Keratinocyte (primary cell): ENCODE results near the gene UBLCP1. TPM values are rescaled to one million over a fixed set of nuclear protein-coding genes. Genes with fewer than 3 reads are reported as not detected.

ENCODE experiments used
- DNase-seq: peaks from one replicate; pipeline ENCODE4 v3.0.0-alpha.2; 2011; ENCODE audit warnings: low read depth, missing footprints, low spot score
- FAIRE-seq: peaks from 2 replicates; lab custom pipeline; 2011; peaks lifted over from hg19 to GRCh38; lab: Jason Lieb, UNC
- H2AFZ ChIP-seq: 2 replicates; pipeline ENCODE4 v1.6.0; 2012; ENCODE audit warnings: low read length, control low read depth, inconsistent platforms; ENCODE audit not compliant: control insufficient read depth
- H3K27ac ChIP-seq: 2 replicates; pipeline ENCODE4 v1.5.1; 2011; ENCODE audit warnings: low read length; ENCODE audit not compliant: control insufficient read depth, insufficient read depth
- H3K27me3 ChIP-seq: 3 replicates; pipeline ENCODE4 v1.6.0; 2011; ENCODE audit warnings: low read length; ENCODE audit not compliant: control insufficient read depth, insufficient read depth; ENCODE audit errors: extremely low read depth
- H3K36me3 ChIP-seq, 2 experiments: 2 replicates in 1 of 2; 3 replicates in 1 of 2; pipeline ENCODE4 v1.5.1; 2011; ENCODE audit warnings: low read length in 2 of 2, mild to moderate bottlenecking in 1 of 2; ENCODE audit not compliant: control insufficient read depth in 2 of 2, insufficient read depth in 2 of 2; ENCODE audit errors: extremely low read depth in 1 of 2
- H3K4me1 ChIP-seq: 3 replicates; pipeline ENCODE4 v1.5.1; 2011; ENCODE audit warnings: low read length; ENCODE audit not compliant: control insufficient read depth, insufficient read depth; ENCODE audit errors: extremely low read depth
- H3K4me2 ChIP-seq: 3 replicates; pipeline ENCODE4 v1.6.0; 2011; ENCODE audit warnings: low read depth, low read length; ENCODE audit not compliant: control insufficient read depth, insufficient read depth; ENCODE audit errors: extremely low read depth
- H3K4me3 ChIP-seq, 3 experiments: fragments of 200-600 bp in 1 of 3; sonication (generic) in 1 of 3; 2 replicates in 2 of 3; 3 replicates in 1 of 3; pipeline ENCODE4 v1.5.1; 2011 to 2016; ENCODE audit warnings: low read length in 3 of 3, mild to moderate bottlenecking in 3 of 3, control low read depth in 2 of 3, inconsistent platforms in 1 of 3, low read depth in 1 of 3, mixed read lengths in 1 of 3, mixed run types in 1 of 3, moderate library complexity in 1 of 3; ENCODE audit not compliant: control insufficient read depth in 2 of 3, insufficient read depth in 2 of 3; ENCODE audit errors: extremely low read depth in 1 of 3
- H3K79me2 ChIP-seq: 2 replicates; pipeline ENCODE4 v1.6.0; 2012; ENCODE audit warnings: low read length; ENCODE audit not compliant: control insufficient read depth, insufficient read depth
- H3K9ac ChIP-seq: 3 replicates; pipeline ENCODE4 v1.6.0; 2011; ENCODE audit warnings: low read length; ENCODE audit not compliant: control insufficient read depth, insufficient read depth; ENCODE audit errors: extremely low read depth
- H3K9me1 ChIP-seq: 3 replicates; pipeline ENCODE4 v1.6.0; 2011; ENCODE audit warnings: low read length; ENCODE audit not compliant: control insufficient read depth, insufficient read depth; ENCODE audit errors: extremely low read depth
- H3K9me3 ChIP-seq: 2 replicates; pipeline ENCODE4 v1.5.1; 2012; ENCODE audit warnings: low read depth, low read length; ENCODE audit not compliant: control insufficient read depth
- H4K20me1 ChIP-seq: 3 replicates; pipeline ENCODE4 v1.6.0; 2011; ENCODE audit warnings: low read length; ENCODE audit not compliant: control insufficient read depth, insufficient read depth; ENCODE audit errors: extremely low read depth
- EZH2 ChIP-seq: IDR thresholded peaks from one replicate; pipeline ENCODE4 v1.6.1; 2012; ENCODE audit warnings: inconsistent platforms, mild to moderate bottlenecking, low read length, moderate library complexity
- dilution Hi-C: fragments of 300-500 bp; cut with MboI; formaldehyde crosslinking; loops from one replicate; pipeline ENCODE4 v1.7.0; 2020; ENCODE audit warnings: low sequenced_read_pairs; ENCODE audit not compliant: extremely low pct_ligation_motif_present
- polyA plus RNA-seq, 5 experiments: library from polyadenylated mRNA; depleted of rRNA in 3 of 5; stranded (reverse) in 3 of 5; stranded (forward) in 1 of 5; unstranded in 1 of 5; fragments of >200 nt; gene quantifications; 1 replicate in 1 of 5; 2 replicates in 3 of 5; 3 replicates in 1 of 5; pipeline versions ENCODE4 v1.2.1 to v1.2.3, GENCODE V29; 2011 to 2012; ENCODE audit warnings: missing spikeins in 2 of 5, low read depth in 1 of 5, low replicate concordance in 1 of 5
- TF ChIP-seq, protein P1 (sequence below), 3 experiments: IDR thresholded peaks in 1 of 3; conservative IDR thresholded peaks in 1 of 3; optimal IDR thresholded peaks in 1 of 3; 2 replicates in 2 of 3; 3 replicates in 1 of 3; pipeline versions ENCODE3 to v1.5.1; 2011; ENCODE audit warnings: low read length in 3 of 3, mild to moderate bottlenecking in 3 of 3, moderate library complexity in 2 of 3, control low read depth in 1 of 3, inconsistent platforms in 1 of 3; ENCODE audit not compliant: insufficient read depth in 2 of 3; ENCODE audit errors: extremely low read depth in 1 of 3

Gene UBLCP1
- polyA plus RNA-seq, 1 donor (not counting 4 experiments of a cell fraction or from before 2014, with no cell fraction given) = 42.5 TPM

DNA sequence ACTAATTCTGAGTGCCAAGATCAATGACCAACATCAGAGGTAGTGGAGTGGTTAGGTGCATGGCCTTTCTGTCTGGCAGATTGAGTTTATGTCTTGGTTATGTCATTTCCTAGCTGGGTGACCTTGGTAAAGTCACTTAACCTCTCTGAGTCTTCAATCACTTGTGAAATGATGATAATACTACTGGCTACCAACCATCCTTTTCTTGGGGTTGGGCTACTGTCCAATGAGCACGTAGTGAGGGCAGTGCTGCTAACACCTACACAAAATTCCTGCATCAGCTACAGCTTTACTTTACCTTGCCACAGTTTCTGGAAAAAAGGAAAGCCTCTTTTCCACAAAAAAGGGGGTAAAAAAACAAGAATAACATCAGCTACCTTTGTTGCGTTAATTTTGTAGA, 54.8 kb downstream of the UBLCP1 start:
- Histone ChIP-seq H3K27ac (no peak overlapping the region), H3K4me2 (no peak overlapping the region), H3K36me3 (no peaks in the 10 kb centered on the region), H3K9me3 (no peaks in the 10 kb centered on the region), H3K9me1 (no peaks in the 10 kb centered on the region), H4K20me1 (no peaks in the 10 kb centered on the region), H3K79me2 (no peaks in the 10 kb centered on the region), H2AFZ (no peak overlapping the region), H3K4me3 (no peak overlapping the region), H3K27me3 (no peaks in the 10 kb centered on the region), H3K4me1 (no peaks in the 10 kb centered on the region), H3K9ac (no peak overlapping the region)
- dilution Hi-C loops = no loop called here
- DNase-seq (no peak), FAIRE-seq (no peak)
- TF ChIP-seq, protein P1, sequence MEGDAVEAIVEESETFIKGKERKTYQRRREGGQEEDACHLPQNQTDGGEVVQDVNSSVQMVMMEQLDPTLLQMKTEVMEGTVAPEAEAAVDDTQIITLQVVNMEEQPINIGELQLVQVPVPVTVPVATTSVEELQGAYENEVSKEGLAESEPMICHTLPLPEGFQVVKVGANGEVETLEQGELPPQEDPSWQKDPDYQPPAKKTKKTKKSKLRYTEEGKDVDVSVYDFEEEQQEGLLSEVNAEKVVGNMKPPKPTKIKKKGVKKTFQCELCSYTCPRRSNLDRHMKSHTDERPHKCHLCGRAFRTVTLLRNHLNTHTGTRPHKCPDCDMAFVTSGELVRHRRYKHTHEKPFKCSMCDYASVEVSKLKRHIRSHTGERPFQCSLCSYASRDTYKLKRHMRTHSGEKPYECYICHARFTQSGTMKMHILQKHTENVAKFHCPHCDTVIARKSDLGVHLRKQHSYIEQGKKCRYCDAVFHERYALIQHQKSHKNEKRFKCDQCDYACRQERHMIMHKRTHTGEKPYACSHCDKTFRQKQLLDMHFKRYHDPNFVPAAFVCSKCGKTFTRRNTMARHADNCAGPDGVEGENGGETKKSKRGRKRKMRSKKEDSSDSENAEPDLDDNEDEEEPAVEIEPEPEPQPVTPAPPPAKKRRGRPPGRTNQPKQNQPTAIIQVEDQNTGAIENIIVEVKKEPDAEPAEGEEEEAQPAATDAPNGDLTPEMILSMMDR (optimal IDR thresholded peaks at IDR 0.05 in 1 of 3, IDR thresholded peaks at IDR 0.05 in 1 of 3, conservative IDR thresholded peaks at IDR 0.05 in 1 of 3; ENCODE audit: extremely low read depth in 1 of 3, insufficient read depth in 2 of 3, low read length in 3 of 3) = no peak

- no peak overlapping the region for H3K4me2 ChIP-seq
- H3K36me3 ChIP-seq = no peaks in the 10 kb centered on the region
- H3K27ac ChIP-seq = no peak overlapping the region
- no peak for TF ChIP-seq EZH2
- TF ChIP-seq, protein P1 (optimal IDR thresholded peaks at IDR 0.05 in 1 of 3, IDR thresholded peaks at IDR 0.05 in 1 of 3, conservative IDR thresholded peaks at IDR 0.05 in 1 of 3; ENCODE audit: extremely low read depth in 1 of 3, insufficient read depth in 2 of 3, low read length in 3 of 3) = no peak
- no peak for DNase-seq
- no peak overlapping the region for H3K4me3 ChIP-seq
- H3K9me3 ChIP-seq = no peaks in the 10 kb centered on the region
- no peak for FAIRE-seq
- H4K20me1 ChIP-seq = no peaks in the 10 kb centered on the region
- H3K79me2 ChIP-seq = no peaks in the 10 kb centered on the region
- dilution Hi-C loops = no loop called here
- H3K9ac ChIP-seq = no peak overlapping the region
- H2AFZ ChIP-seq = no peak overlapping the region
- H3K27me3 ChIP-seq = no peaks in the 10 kb centered on the region
- no peaks in the 10 kb centered on the region for H3K9me1 ChIP-seq
- H3K4me1 ChIP-seq = no peaks in the 10 kb centered on the region
These were observed 55.4 kb downstream of the UBLCP1 start for GRCh38 chr5:159318448-159318847.
